Smooth muscle cell of the brain vasculature (primary cell): ENCODE results near the gene LGI2.
"Not testable (repeated sequence)": the region's sequence is repeated elsewhere in the genome, so short reads cannot be mapped to it uniquely, and the experiment has no call there.

ENCODE experiments used
- DNase-seq: peaks from one replicate; pipeline ENCODE4 v3.0.0-alpha.2; 2012; ENCODE audit warnings: low read depth, low spot score

Gene LGI2

GRCh38 chr4:25050370-25051078 is 19.8 kb upstream of the LGI2 start:
- DNase-seq = no peak

- DNase-seq = no peak
These were observed 12.8 kb upstream of the LGI2 start for GRCh38 chr4:25043548-25043947.

GRCh38 chr4:25033526-25033925 is 2.8 kb upstream of the LGI2 start:
- no peak for DNase-seq

- no peak for DNase-seq
These were observed 1.4 kb upstream of the LGI2 start for GRCh38 chr4:25032126-25032525.

GRCh38 chr4:25031077-25031621 is 403 bp upstream of the LGI2 start:
- no peak for DNase-seq

GRCh38 chr4:25029479-25030276 is 1.1 kb downstream of the LGI2 start:
- DNase-seq = no peak

- no peak for DNase-seq
These were observed 1.9 kb downstream of the LGI2 start for GRCh38 chr4:25028851-25029250.

- DNase-seq = no peak
These were observed 8.0 kb downstream of the LGI2 start for GRCh38 chr4:25022766-25023165.

- DNase-seq = no peak
These were observed 9.5 kb downstream of the LGI2 start for GRCh38 chr4:25021216-25021615.

- no peak for DNase-seq
These were observed 10.5 kb downstream of the LGI2 start for GRCh38 chr4:25020236-25020635.

GRCh38 chr4:25019501-25019900 is 11.2 kb downstream of the LGI2 start:
- no peak for DNase-seq

GRCh38 chr4:25015012-25015411 is 15.7 kb downstream of the LGI2 start:
- no peak for DNase-seq

GRCh38 chr4:25014662-25014983 is 16.1 kb downstream of the LGI2 start:
- DNase-seq = not testable (repeated sequence)

- no peak for DNase-seq
These were observed 16.7 kb downstream of the LGI2 start for GRCh38 chr4:25013756-25014661.

- no peak for DNase-seq
These were observed 18.1 kb downstream of the LGI2 start for GRCh38 chr4:25012655-25013054.

GRCh38 chr4:25011135-25011866 is 19.4 kb downstream of the LGI2 start:
- no peak for DNase-seq

- no peak for DNase-seq
These were observed 23.1 kb downstream of the LGI2 start for GRCh38 chr4:25007598-25007997.

GRCh38 chr4:25002681-25003080 is 28.1 kb downstream of the LGI2 start:
- no peak for DNase-seq

- DNase-seq = no peak
These were observed 29.2 kb downstream of the LGI2 start for GRCh38 chr4:25001509-25001908.

GRCh38 chr4:25000639-25001038 is 30.1 kb downstream of the LGI2 start:
- DNase-seq = no peak

- DNase-seq = no peak
These were observed 31.2 kb downstream of the LGI2 start for GRCh38 chr4:24999392-25000089.
